Caco-2 (cell line): ENCODE data around the gene PITRM1. TPM values are rescaled to one million over a fixed set of nuclear protein-coding genes. Genes with fewer than 3 reads are reported as not detected.

Experiments
- BruUV-seq: library from RNA; stranded (reverse); fragments of 400-500 nt; replicated peaks from 2 replicates; lab custom pipeline; 2021; lab: Mats Ljungman, UMichigan
- CTCF ChIA-PET: fragments of 300-600 bp; sonication (Branson Sonifier 250); formaldehyde crosslinking; loops from one replicate; lab custom pipeline; 2022; ENCODE audit warnings: antibody characterized with exemption; lab: Charles Lee
- POLR2A ChIA-PET: fragments of 300-600 bp; sonication (Branson Sonifier 250); formaldehyde crosslinking; loops from one replicate; lab custom pipeline; 2022; ENCODE audit warnings: antibody characterized with exemption; lab: Charles Lee
- DNase-seq, 2 experiments: peaks; one replicate each; pipeline versions ENCODE4 v3.0.0 to v3.0.0-alpha.2; 2020 to 2022
- H3K27me3 ChIP-seq: replicated peaks from 2 replicates; pipeline ENCODE4 v1.6.0; 2011; ENCODE audit warnings: low read length; ENCODE audit not compliant: control insufficient read depth, insufficient read depth
- H3K36me3 ChIP-seq: 2 replicates; pipeline ENCODE4 v1.5.1; 2011; ENCODE audit warnings: low read length; ENCODE audit not compliant: control insufficient read depth, insufficient read depth
- H3K4me1 ChIP-seq: fragments of 250-450 bp; sonication (Bioruptor Pico); 2 replicates; pipeline ENCODE4 v1.5.1; 2020; ENCODE audit warnings: mild to moderate bottlenecking
- H3K4me3 ChIP-seq: 2 replicates; pipeline ENCODE4 v1.5.1; 2011; ENCODE audit warnings: low read depth, mild to moderate bottlenecking, control low read depth, low read length
- H3K9me3 ChIP-seq: fragments of 250-450 bp; sonication (Bioruptor Pico); 2 replicates; pipeline ENCODE4 v1.5.1; 2020; ENCODE audit warnings: mild to moderate bottlenecking, moderate library complexity
- H3K27ac Mint-ChIP-seq: one replicate; pipeline ENCODE4 v1.8.0; 2022; ENCODE audit warnings: mixed read lengths; ENCODE audit not compliant: unreplicated experiment
- H3K27me3 Mint-ChIP-seq: one replicate; pipeline ENCODE4 v1.8.0; 2022; ENCODE audit warnings: mixed read lengths; ENCODE audit not compliant: insufficient read depth, unreplicated experiment
- H3K36me3 Mint-ChIP-seq: one replicate; pipeline ENCODE4 v1.8.0; 2022; ENCODE audit warnings: mild to moderate bottlenecking, mixed read lengths; ENCODE audit not compliant: insufficient read depth, unreplicated experiment
- H3K4me1 Mint-ChIP-seq: one replicate; pipeline ENCODE4 v1.8.0; 2022; ENCODE audit warnings: low read depth, mixed read lengths; ENCODE audit not compliant: unreplicated experiment
- H3K4me3 Mint-ChIP-seq: one replicate; pipeline ENCODE4 v1.8.0; 2022; ENCODE audit warnings: mild to moderate bottlenecking, moderate library complexity, mixed read lengths; ENCODE audit not compliant: unreplicated experiment
- H3K9me3 Mint-ChIP-seq: one replicate; pipeline ENCODE4 v1.8.0; 2022; ENCODE audit warnings: mixed read lengths; ENCODE audit not compliant: unreplicated experiment
- intact Hi-C: fragments of 100-400 bp; cut with micrococcal nuclease; formaldehyde crosslinking; loops from one replicate; pipeline ENCODE4 v1.10.0; 2022; ENCODE audit not compliant: unreplicated experiment
- total RNA-seq: library from RNA; stranded (reverse); gene quantifications from 2 replicates; pipeline ENCODE4 v1.2.3, GENCODE V29; 2022
- TF ChIP-seq, protein P1 (sequence below), 2 experiments: fragments of 200-600 bp in 1 of 2; IDR thresholded peaks; 1 replicate in 1 of 2; 2 replicates in 1 of 2; pipeline versions ENCODE4 v1.5.1 to v1.8.0; 2011 to 2022; ENCODE audit warnings: antibody characterized with exemption in 1 of 2, control low read depth in 1 of 2, inconsistent platforms in 1 of 2, low read depth in 1 of 2, low read length in 1 of 2, mild to moderate bottlenecking in 1 of 2, moderate library complexity in 1 of 2; ENCODE audit not compliant: insufficient read depth in 1 of 2, severe bottlenecking in 1 of 2, unreplicated experiment in 1 of 2

PITRM1 gene
- total RNA-seq, 1 experiment from 2014 or later, result 80.5 TPM

GRCh38 chr10:3217301-3217700, 44.7 kb upstream of the PITRM1 start:
- Histone ChIP-seq H3K4me3 (no peak overlapping the region), H3K4me1 (no peaks in the 10 kb centered on the region), H3K36me3 (no peaks in the 10 kb centered on the region), H3K27me3 (no peaks in the 10 kb centered on the region), H3K9me3 (no peaks in the 10 kb centered on the region)
- POLR2A ChIA-PET, result no interaction called here
- Mint-ChIP-seq H3K4me3 (no peak overlapping the region), H3K36me3 (no peaks in the 10 kb centered on the region), H3K9me3 (peaks cover 14% of the 10 kb centered on the region), H3K4me1 (no peaks in the 10 kb centered on the region), H3K27ac (no peak overlapping the region), H3K27me3 (peaks cover 3% of the 10 kb centered on the region)
- TF ChIP-seq, protein P1, sequence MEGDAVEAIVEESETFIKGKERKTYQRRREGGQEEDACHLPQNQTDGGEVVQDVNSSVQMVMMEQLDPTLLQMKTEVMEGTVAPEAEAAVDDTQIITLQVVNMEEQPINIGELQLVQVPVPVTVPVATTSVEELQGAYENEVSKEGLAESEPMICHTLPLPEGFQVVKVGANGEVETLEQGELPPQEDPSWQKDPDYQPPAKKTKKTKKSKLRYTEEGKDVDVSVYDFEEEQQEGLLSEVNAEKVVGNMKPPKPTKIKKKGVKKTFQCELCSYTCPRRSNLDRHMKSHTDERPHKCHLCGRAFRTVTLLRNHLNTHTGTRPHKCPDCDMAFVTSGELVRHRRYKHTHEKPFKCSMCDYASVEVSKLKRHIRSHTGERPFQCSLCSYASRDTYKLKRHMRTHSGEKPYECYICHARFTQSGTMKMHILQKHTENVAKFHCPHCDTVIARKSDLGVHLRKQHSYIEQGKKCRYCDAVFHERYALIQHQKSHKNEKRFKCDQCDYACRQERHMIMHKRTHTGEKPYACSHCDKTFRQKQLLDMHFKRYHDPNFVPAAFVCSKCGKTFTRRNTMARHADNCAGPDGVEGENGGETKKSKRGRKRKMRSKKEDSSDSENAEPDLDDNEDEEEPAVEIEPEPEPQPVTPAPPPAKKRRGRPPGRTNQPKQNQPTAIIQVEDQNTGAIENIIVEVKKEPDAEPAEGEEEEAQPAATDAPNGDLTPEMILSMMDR (IDR thresholded peaks at IDR 0.05; ENCODE audit: insufficient read depth in 1 of 2, low read depth in 1 of 2, low read length in 1 of 2, severe bottlenecking in 1 of 2, unreplicated experiment in 1 of 2), result no peak
- intact Hi-C loops, result no loop called here
- no peak for DNase-seq
- no TSS peak for BruUV-seq
- CTCF ChIA-PET, result no interaction called here

DNA sequence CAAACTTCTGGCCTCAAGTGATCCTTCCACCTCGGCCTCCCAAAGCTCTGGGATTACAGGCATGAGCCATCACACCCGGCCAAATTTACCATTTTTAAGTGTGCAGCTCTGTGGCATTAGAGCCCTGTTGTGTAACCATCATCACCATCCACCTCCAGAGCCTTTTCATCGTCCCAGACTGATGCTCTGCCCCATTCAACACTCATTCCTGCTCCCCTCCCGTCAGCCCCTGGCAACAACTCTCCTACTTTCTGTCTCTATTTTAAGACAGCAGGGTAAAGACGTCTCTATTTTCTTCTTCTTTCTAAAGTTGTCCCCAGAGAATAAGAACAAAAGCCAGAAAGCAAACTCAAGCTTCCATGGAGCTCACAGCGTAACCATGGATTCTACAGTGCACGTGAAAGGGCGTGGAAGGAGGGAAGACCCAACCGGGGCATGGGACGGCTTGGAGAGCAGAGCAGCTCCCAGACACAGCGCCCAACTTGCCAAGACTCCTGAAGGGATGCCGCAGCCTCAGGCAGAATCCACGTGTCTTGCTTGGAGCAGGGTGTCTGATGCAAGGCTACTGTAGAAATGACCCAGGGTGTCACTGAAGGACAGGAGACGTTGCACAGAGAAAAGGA, 42.7 kb upstream of the PITRM1 start:
- CTCF ChIA-PET, result no interaction called here
- intact Hi-C loops, result no loop called here

DNA sequence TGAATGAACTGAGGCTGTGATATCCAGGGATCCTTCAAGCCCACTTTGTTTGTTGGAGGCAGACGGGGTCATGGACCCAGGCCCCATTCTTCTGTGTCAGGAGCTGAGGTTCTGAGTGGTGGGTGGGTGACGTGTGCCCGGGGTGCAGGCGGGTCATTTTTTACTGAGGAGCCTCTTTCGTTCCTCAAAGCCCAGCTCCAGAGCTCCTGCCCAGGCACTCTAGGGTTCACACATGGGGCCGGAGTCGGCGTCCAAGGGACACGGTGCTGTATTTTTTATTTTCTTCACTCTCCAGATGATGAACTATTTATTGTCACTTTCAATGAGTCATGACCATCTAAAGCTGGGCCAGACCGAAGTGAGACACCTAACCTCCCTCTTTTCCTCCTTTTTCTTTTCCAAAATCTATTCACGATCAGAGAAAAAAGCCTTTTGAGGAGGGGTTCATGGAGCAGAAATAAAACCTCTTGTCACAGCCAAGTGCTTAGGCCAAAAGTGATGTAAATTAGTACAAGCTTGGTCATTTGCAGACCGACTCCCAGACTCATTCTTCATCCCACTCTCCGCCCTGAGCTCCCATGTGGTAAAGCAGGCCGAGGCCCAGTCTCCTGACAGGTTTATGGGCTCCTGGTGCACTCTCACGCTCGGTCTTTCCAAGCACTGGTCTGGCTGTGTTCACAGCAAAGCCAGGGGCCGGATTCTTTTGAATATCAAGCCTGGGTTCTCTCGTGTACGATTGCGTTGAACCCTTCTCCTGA, 41.4 kb upstream of the PITRM1 start:
- CTCF ChIA-PET, result no interaction called here

More for the DNA sequence above, 42.7 kb upstream of the PITRM1 start:
- Histone ChIP-seq H3K9me3 (no peaks in the 10 kb centered on the region), H3K27me3 (no peaks in the 10 kb centered on the region), H3K4me1 (no peaks in the 10 kb centered on the region), H3K36me3 (no peaks in the 10 kb centered on the region), H3K4me3 (no peak overlapping the region)
- H3K27me3 Mint-ChIP-seq, result peaks cover 3% of the 10 kb centered on the region
- H3K36me3 Mint-ChIP-seq, result no peaks in the 10 kb centered on the region
- no peak overlapping the region for H3K27ac Mint-ChIP-seq
- peaks cover 14% of the 10 kb centered on the region for H3K9me3 Mint-ChIP-seq
- TF ChIP-seq, protein P1 (IDR thresholded peaks at IDR 0.05; ENCODE audit: insufficient read depth in 1 of 2, low read depth in 1 of 2, low read length in 1 of 2, severe bottlenecking in 1 of 2, unreplicated experiment in 1 of 2), result no peak
- no peaks in the 10 kb centered on the region for H3K4me1 Mint-ChIP-seq
- BruUV-seq, result no TSS peak
- POLR2A ChIA-PET, result no interaction called here
- no peak for DNase-seq
- H3K4me3 Mint-ChIP-seq, result no peak overlapping the region

More for the DNA sequence above, 41.4 kb upstream of the PITRM1 start:
- Mint-ChIP-seq H3K4me3 (no peak overlapping the region), H3K9me3 (peaks cover 6% of the 10 kb centered on the region), H3K27ac (no peak overlapping the region), H3K27me3 (peaks cover 5% of the 10 kb centered on the region), H3K4me1 (peaks cover 6% of the 10 kb centered on the region), H3K36me3 (no peaks in the 10 kb centered on the region)
- intact Hi-C loops, result no loop called here
- Histone ChIP-seq H3K4me1 (no peaks in the 10 kb centered on the region), H3K9me3 (no peaks in the 10 kb centered on the region), H3K36me3 (no peaks in the 10 kb centered on the region), H3K4me3 (no peak overlapping the region), H3K27me3 (no peaks in the 10 kb centered on the region)
- no TSS peak for BruUV-seq
- POLR2A ChIA-PET, result no interaction called here
- no peak for DNase-seq
- TF ChIP-seq, protein P1 (IDR thresholded peaks at IDR 0.05; ENCODE audit: insufficient read depth in 1 of 2, low read depth in 1 of 2, low read length in 1 of 2, severe bottlenecking in 1 of 2, unreplicated experiment in 1 of 2), result no peak
